Measurements from ENCODE around the gene TLL2.

The TLL2 gene

GRCh38 chr10:96512524-96513304 lies 1.0 kb downstream of the TLL2 start:
- H3K27ac ChIP-seq = no peak overlapping the region
- H3K9me3 ChIP-seq (ENCODE audit: low read depth, low read length) = no peaks in the 10 kb centered on the region
- H3K36me3 ChIP-seq (ENCODE audit: insufficient read depth, low read length) = no peaks in the 10 kb centered on the region
- no peak overlapping the region for H3K9ac ChIP-seq (ENCODE audit: insufficient read length)
- no peak for DNase-seq (ENCODE audit: low read depth, low spot score)
- TF ChIP-seq EZH2 (IDR thresholded peaks at IDR 0.05) (no peak), FOXP2 (optimal IDR thresholded peaks at IDR 0.05; ENCODE audit: control extremely low read depth, extremely low read length, insufficient read depth) (no peak), POLR2AphosphoS5 (IDR thresholded peaks at IDR 0.05; ENCODE audit: borderline replicate concordance, low read depth, low read length) (no peak)
- peak overlapping the region; percentile 72 for H3K4me3 ChIP-seq

GRCh38 chr10:96511044-96511945 lies 2.4 kb downstream of the TLL2 start:
- no peak for DNase-seq (ENCODE audit: low read depth, low spot score)
- Histone ChIP-seq H3K9me3 (ENCODE audit: low read depth, low read length) (no peaks in the 10 kb centered on the region), H3K36me3 (ENCODE audit: insufficient read depth, low read length) (no peaks in the 10 kb centered on the region), H3K27ac (no peak overlapping the region), H3K4me3 (no peak overlapping the region), H3K9ac (ENCODE audit: insufficient read length) (no peak overlapping the region)
- TF ChIP-seq FOXP2 (optimal IDR thresholded peaks at IDR 0.05; ENCODE audit: control extremely low read depth, extremely low read length, insufficient read depth) (no peak), POLR2AphosphoS5 (IDR thresholded peaks at IDR 0.05; ENCODE audit: borderline replicate concordance, low read depth, low read length) (no peak), EZH2 (IDR thresholded peaks at IDR 0.05) (no peak)

- Histone ChIP-seq H3K9me3 (ENCODE audit: low read depth, low read length) (no peaks in the 10 kb centered on the region), H3K4me3 (no peak overlapping the region), H3K27ac (no peak overlapping the region), H3K9ac (ENCODE audit: insufficient read length) (no peak overlapping the region), H3K36me3 (ENCODE audit: insufficient read depth, low read length) (no peaks in the 10 kb centered on the region)
- TF ChIP-seq FOXP2 (optimal IDR thresholded peaks at IDR 0.05; ENCODE audit: control extremely low read depth, extremely low read length, insufficient read depth) (no peak), POLR2AphosphoS5 (IDR thresholded peaks at IDR 0.05; ENCODE audit: borderline replicate concordance, low read depth, low read length) (no peak), EZH2 (IDR thresholded peaks at IDR 0.05) (no peak)
- DNase-seq (ENCODE audit: low read depth, low spot score) = no peak
Observed at GRCh38 chr10:96509017-96509641, 4.6 kb downstream of the TLL2 start.

- H3K9ac ChIP-seq (ENCODE audit: insufficient read length) = no peak overlapping the region
- H3K4me3 ChIP-seq = no peak overlapping the region
- no peaks in the 10 kb centered on the region for H3K36me3 ChIP-seq (ENCODE audit: insufficient read depth, low read length)
- TF ChIP-seq POLR2AphosphoS5 (IDR thresholded peaks at IDR 0.05; ENCODE audit: borderline replicate concordance, low read depth, low read length) = no peak
- no peak for TF ChIP-seq EZH2 (IDR thresholded peaks at IDR 0.05)
- no peak for TF ChIP-seq FOXP2 (optimal IDR thresholded peaks at IDR 0.05; ENCODE audit: control extremely low read depth, extremely low read length, insufficient read depth)
- H3K9me3 ChIP-seq (ENCODE audit: low read depth, low read length) = no peaks in the 10 kb centered on the region
- H3K27ac ChIP-seq = no peak overlapping the region
- DNase-seq (ENCODE audit: low read depth, low spot score) = no peak
Observed at GRCh38 chr10:96507044-96507443, 6.7 kb downstream of the TLL2 start.

GRCh38 chr10:96505150-96506136 lies 8.3 kb downstream of the TLL2 start:
- no peaks in the 10 kb centered on the region for H3K9me3 ChIP-seq (ENCODE audit: low read depth, low read length)
- H3K36me3 ChIP-seq (ENCODE audit: insufficient read depth, low read length) = no peaks in the 10 kb centered on the region
- no peak for DNase-seq (ENCODE audit: low read depth, low spot score)
- H3K4me3 ChIP-seq = no peak overlapping the region
- H3K27ac ChIP-seq = no peak overlapping the region
- no peak for TF ChIP-seq FOXP2 (optimal IDR thresholded peaks at IDR 0.05; ENCODE audit: control extremely low read depth, extremely low read length, insufficient read depth)
- no peak for TF ChIP-seq POLR2AphosphoS5 (IDR thresholded peaks at IDR 0.05; ENCODE audit: borderline replicate concordance, low read depth, low read length)
- no peak for TF ChIP-seq EZH2 (IDR thresholded peaks at IDR 0.05)
- no peak overlapping the region for H3K9ac ChIP-seq (ENCODE audit: insufficient read length)

- Histone ChIP-seq H3K9ac (ENCODE audit: insufficient read length) (no peak overlapping the region), H3K9me3 (ENCODE audit: low read depth, low read length) (no peaks in the 10 kb centered on the region), H3K4me3 (no peak overlapping the region), H3K36me3 (ENCODE audit: insufficient read depth, low read length) (no peaks in the 10 kb centered on the region), H3K27ac (no peak overlapping the region)
- DNase-seq (ENCODE audit: low read depth, low spot score) = no peak
- TF ChIP-seq FOXP2 (optimal IDR thresholded peaks at IDR 0.05; ENCODE audit: control extremely low read depth, extremely low read length, insufficient read depth) (no peak), POLR2AphosphoS5 (IDR thresholded peaks at IDR 0.05; ENCODE audit: borderline replicate concordance, low read depth, low read length) (no peak), EZH2 (IDR thresholded peaks at IDR 0.05) (no peak)
Observed at GRCh38 chr10:96502561-96503282, 11.0 kb downstream of the TLL2 start.

GRCh38 chr10:96501985-96502384 lies 11.7 kb downstream of the TLL2 start:
- Histone ChIP-seq H3K4me3 (no peak overlapping the region), H3K9ac (ENCODE audit: insufficient read length) (no peak overlapping the region), H3K9me3 (ENCODE audit: low read depth, low read length) (no peaks in the 10 kb centered on the region), H3K27ac (no peak overlapping the region), H3K36me3 (ENCODE audit: insufficient read depth, low read length) (no peaks in the 10 kb centered on the region)
- TF ChIP-seq POLR2AphosphoS5 (IDR thresholded peaks at IDR 0.05; ENCODE audit: borderline replicate concordance, low read depth, low read length) (no peak), EZH2 (IDR thresholded peaks at IDR 0.05) (no peak), FOXP2 (optimal IDR thresholded peaks at IDR 0.05; ENCODE audit: control extremely low read depth, extremely low read length, insufficient read depth) (no peak)
- DNase-seq (ENCODE audit: low read depth, low spot score) = no peak
